IMR-90 (cell line): ENCODE measurements around the gene SBNO1. TPM values are rescaled to one million over a fixed set of nuclear protein-coding genes. Genes with fewer than 3 reads are reported as not detected.

Experiments used
- ATAC-seq: fragments of 200-7000 bp; cut with Tn5 transposase; 2 replicates; pipeline ENCODE4 v1.9.1; 2020; ENCODE audit warnings: low read depth, mild to moderate bottlenecking, moderate library complexity
- BruUV-seq: library from RNA; stranded (reverse); fragments of 400-500 nt; replicated peaks from 2 replicates; lab custom pipeline; 2021; lab: Mats Ljungman, UMichigan
- CTCF ChIA-PET: fragments of 300-600 bp; formaldehyde crosslinking; extraction: SDS; loops from one replicate; lab custom pipeline; 2021; ENCODE audit warnings: antibody characterized with exemption; lab: Yijun Ruan, JAX
- POLR2A ChIA-PET: fragments of 300-600 bp; sonication (Branson Sonifier 250); formaldehyde crosslinking; loops from one replicate; lab custom pipeline; 2022; ENCODE audit warnings: antibody characterized with exemption; ENCODE audit not compliant: unreplicated experiment; lab: Charles Lee
- DNase-seq: peaks from one replicate; pipeline ENCODE4 v3.0.0; 2013
- H2AFZ ChIP-seq: replicated peaks from 2 replicates; pipeline ENCODE3; 2013; ENCODE audit warnings: low read length, mild to moderate bottlenecking; ENCODE audit not compliant: poor library complexity
- H2AK5ac ChIP-seq: 2 replicates; pipeline ENCODE4 v1.6.1; 2013; ENCODE audit warnings: low read depth, low read length, inconsistent platforms
- H2AK9ac ChIP-seq: replicated peaks from 2 replicates; pipeline ENCODE3; 2013; ENCODE audit warnings: mild to moderate bottlenecking, low read depth, low read length, moderate library complexity; ENCODE audit not compliant: poor library complexity
- H2BK120ac ChIP-seq: 2 replicates; pipeline ENCODE4 v1.6.1; 2013; ENCODE audit warnings: low read depth, low read length, inconsistent platforms
- H2BK15ac ChIP-seq: 3 replicates; pipeline ENCODE4 v1.6.1; 2013; ENCODE audit warnings: low read depth, low read length, inconsistent platforms
- H2BK20ac ChIP-seq: 2 replicates; pipeline ENCODE4 v1.6.1; 2013; ENCODE audit warnings: low read depth, mild to moderate bottlenecking, inconsistent platforms, low read length, moderate library complexity
- H2BK5ac ChIP-seq: 2 replicates; pipeline ENCODE4 v1.6.1; 2013; ENCODE audit warnings: mild to moderate bottlenecking, low read depth, low read length, inconsistent platforms; ENCODE audit not compliant: poor library complexity, severe bottlenecking
- H3K14ac ChIP-seq: replicated peaks from 2 replicates; pipeline ENCODE4 v1.6.1; 2013; ENCODE audit warnings: low read depth, low read length, inconsistent platforms
- H3K18ac ChIP-seq: 2 replicates; pipeline ENCODE4 v1.6.1; 2013; ENCODE audit warnings: low read depth, low read length, control low read depth
- H3K23ac ChIP-seq: 2 replicates; pipeline ENCODE4 v1.6.1; 2013; ENCODE audit warnings: low read depth, low read length, inconsistent platforms
- H3K27ac ChIP-seq: 2 replicates; pipeline ENCODE4 v1.5.1; 2013; ENCODE audit warnings: mild to moderate bottlenecking, control low read depth, low read length; ENCODE audit not compliant: insufficient read depth
- H3K27me3 ChIP-seq: 2 replicates; pipeline ENCODE4 v1.6.1; 2013; ENCODE audit warnings: low read length; ENCODE audit not compliant: control insufficient read depth, insufficient read depth
- H3K36me3 ChIP-seq: 2 replicates; pipeline ENCODE4 v1.6.1; 2013; ENCODE audit warnings: low read length, mixed read lengths; ENCODE audit not compliant: control insufficient read depth, insufficient read depth
- H3K4ac ChIP-seq: 2 replicates; pipeline ENCODE4 v1.6.1; 2013; ENCODE audit warnings: low read depth, low read length, inconsistent platforms
- H3K4me1 ChIP-seq: 2 replicates; pipeline ENCODE4 v1.6.1; 2013; ENCODE audit warnings: low read length, mixed read lengths; ENCODE audit not compliant: control insufficient read depth, insufficient read depth
- H3K4me2 ChIP-seq: 2 replicates; pipeline ENCODE4 v1.6.1; 2013; ENCODE audit warnings: low read depth, mild to moderate bottlenecking, control low read depth, low read length, moderate library complexity
- H3K4me3 ChIP-seq: 2 replicates; pipeline ENCODE4 v1.5.1; 2013; ENCODE audit warnings: low read depth, mild to moderate bottlenecking, control low read depth, low read length, moderate library complexity; ENCODE audit not compliant: insufficient read depth
- H3K56ac ChIP-seq: 2 replicates; pipeline ENCODE4 v1.6.1; 2013; ENCODE audit warnings: low read length, inconsistent platforms; ENCODE audit not compliant: insufficient read depth; ENCODE audit errors: extremely low read depth
- H3K79me1 ChIP-seq, 2 experiments: 2 replicates each; pipeline ENCODE4 v1.6.1; 2013; ENCODE audit warnings: low read length in 2 of 2, inconsistent platforms in 1 of 2, low read depth in 1 of 2
- H3K9ac ChIP-seq: 2 replicates; pipeline ENCODE4 v1.6.1; 2013; ENCODE audit warnings: low read depth, low read length, control low read depth
- H3K9me1 ChIP-seq: 2 replicates; pipeline ENCODE4 v1.6.1; 2013; ENCODE audit warnings: low read length, inconsistent platforms; ENCODE audit not compliant: insufficient read depth
- H3K9me3 ChIP-seq: 2 replicates; pipeline ENCODE4 v1.6.1; 2013; ENCODE audit warnings: low read length; ENCODE audit not compliant: control insufficient read depth, insufficient read depth
- H4K20me1 ChIP-seq: 2 replicates; pipeline ENCODE4 v1.6.1; 2013; ENCODE audit warnings: low read length, inconsistent platforms; ENCODE audit not compliant: insufficient read depth
- H4K5ac ChIP-seq: 2 replicates; pipeline ENCODE4 v1.6.1; 2013; ENCODE audit warnings: mild to moderate bottlenecking, low read depth, low read length, control low read depth
- H4K8ac ChIP-seq, 2 experiments: 2 replicates each; pipeline ENCODE4 v1.6.1; 2013; ENCODE audit warnings: low read depth in 2 of 2, low read length in 2 of 2, control low read depth in 1 of 2, inconsistent platforms in 1 of 2
- H4K91ac ChIP-seq: 2 replicates; pipeline ENCODE4 v1.6.1; 2013; ENCODE audit warnings: low read depth, low read length, inconsistent platforms; ENCODE audit not compliant: insufficient read depth
- CEBPB ChIP-seq: IDR thresholded peaks from 2 replicates; pipeline ENCODE4 v1.6.1; 2012; ENCODE audit warnings: low read depth, low read length, improper control_type of control experiment
- CHD1 ChIP-seq: IDR thresholded peaks from 2 replicates; pipeline ENCODE4 v1.6.1; 2012; ENCODE audit warnings: low read depth, low read length, improper control_type of control experiment
- CTCF ChIP-seq: conservative IDR thresholded peaks from 2 replicates; pipeline ENCODE4 v1.5.1; 2012; ENCODE audit warnings: mild to moderate bottlenecking, low read depth, low read length, improper control_type of control experiment
- FOS ChIP-seq: fragments of 150-350 bp; IDR thresholded peaks from 2 replicates; pipeline ENCODE4 v1.6.1; 2016; ENCODE audit warnings: low read depth, low read length
- MAZ ChIP-seq: IDR thresholded peaks from 2 replicates; pipeline ENCODE4 v1.6.1; 2012; ENCODE audit warnings: low read depth, mild to moderate bottlenecking, low read length, improper control_type of control experiment, moderate library complexity, borderline replicate concordance
- MXI1 ChIP-seq: IDR thresholded peaks from 2 replicates; pipeline ENCODE4 v1.6.1; 2012; ENCODE audit warnings: low read depth, mild to moderate bottlenecking, low read length, moderate library complexity, borderline replicate concordance
- NFE2L2 ChIP-seq: fragments of 150-350 bp; IDR thresholded peaks from 2 replicates; pipeline ENCODE4 v1.6.1; 2016; ENCODE audit warnings: low read depth, mild to moderate bottlenecking, low read length
- RAD21 ChIP-seq: IDR thresholded peaks from 2 replicates; pipeline ENCODE4 v1.6.1; 2012; ENCODE audit warnings: low read length, improper control_type of control experiment
- RFX5 ChIP-seq: IDR thresholded peaks from 2 replicates; pipeline ENCODE4 v1.8.0; 2012; ENCODE audit warnings: low read depth, mild to moderate bottlenecking, low read length, moderate library complexity
- SMC3 ChIP-seq: fragments of 150-350 bp; IDR thresholded peaks from 2 replicates; pipeline ENCODE4 v1.6.1; 2016; ENCODE audit warnings: low read depth, mild to moderate bottlenecking, antibody characterized with exemption, low read length, moderate library complexity
- USF2 ChIP-seq: fragments of 150-350 bp; IDR thresholded peaks from 2 replicates; pipeline ENCODE4 v1.6.1; 2017; ENCODE audit warnings: mild to moderate bottlenecking, antibody characterized with exemption, low read length, low read depth
- WGBS, 2 experiments: methylation state at CpG; one replicate each; pipeline versions ENCODE4 v1.1.5 to v1.1.7; 2013; ENCODE audit warnings: missing lambda C conversion rate in 2 of 2; ENCODE audit not compliant: insufficient read length in 1 of 2; ENCODE audit errors: extremely low coverage in 2 of 2; 5-methylcytosine and 5-hydroxymethylcytosine counted together
- dilution Hi-C: fragments of 300-500 bp; cut with HindIII; formaldehyde crosslinking; loops from one replicate; pipeline ENCODE4 v1.14.3; 2018; ENCODE audit warnings: low sequenced_read_pairs; ENCODE audit not compliant: unreplicated experiment
- in situ Hi-C: fragments of 300-500 bp; cut with MboI; formaldehyde crosslinking; loops from 3 replicates; pipeline ENCODE4 v1.14.3; 2019; ENCODE audit warnings: low sequenced_read_pairs, inconsistent platforms, mixed read lengths
- intact Hi-C: fragments of 100-400 bp; cut with micrococcal nuclease; formaldehyde crosslinking; loops from 2 replicates; pipeline ENCODE4 v1.10.0; 2022
- polyA plus RNA-seq, 3 experiments: library from polyadenylated mRNA; depleted of rRNA; stranded (reverse); fragments of >200 nt; gene quantifications; 2 replicates each; pipeline ENCODE4 v1.2.3, GENCODE V29; 2012; ENCODE audit warnings: low replicate concordance in 1 of 3
- total RNA-seq: library from RNA; depleted of rRNA; stranded (reverse); fragments of >200 nt; gene quantifications from 2 replicates; pipeline ENCODE4 v1.2.3, GENCODE V29; 2012

SBNO1 gene
- total and polyA plus RNA-seq, 2 of the 4 experiments (the other 2 are of a cell fraction), result 5.3 to 24.9 TPM

GRCh38 chr12:123404581-123404980, 39.9 kb upstream of the SBNO1 start:
- no peak overlapping the region for H4K8ac ChIP-seq
- no TSS peak for BruUV-seq
- no peak overlapping the region for H4K91ac ChIP-seq
- intact Hi-C loops, result no loop called here
- H3K27me3 ChIP-seq, result no peaks in the 10 kb centered on the region
- ChIA-PET POLR2A (no interaction called here), CTCF (interaction anchor here (1.3 kb wide), 1 partner anchor 16 kb away, joined by 3 read pairs; no protein-coding TSS in a partner anchor)
- H2BK20ac ChIP-seq, result no peak overlapping the region
- no peak overlapping the region for H4K5ac ChIP-seq
- H2AFZ ChIP-seq, result no peak overlapping the region
- no peak overlapping the region for H2BK5ac ChIP-seq
- no peak overlapping the region for H3K23ac ChIP-seq
- no peaks in the 10 kb centered on the region for H3K9me3 ChIP-seq
- 100% methylated on average over 2 of the region's 9 CpGs; no CpG with 5 or more reads in 1 of the 2 experiments for WGBS, 2 experiments
- no peak overlapping the region for H3K18ac ChIP-seq
- H3K9me1 ChIP-seq, result no peaks in the 10 kb centered on the region
- H3K4me3 ChIP-seq, result no peak overlapping the region
- H3K4ac ChIP-seq, result no peak overlapping the region
- no peak overlapping the region for H3K9ac ChIP-seq
- H2AK9ac ChIP-seq, result no peak overlapping the region
- ATAC-seq, result no peak
- peaks cover 57% of the 10 kb centered on the region for H3K36me3 ChIP-seq
- no peaks in the 10 kb centered on the region for H3K4me1 ChIP-seq
- no peak overlapping the region for H3K27ac ChIP-seq
- H2BK15ac ChIP-seq, result no peak overlapping the region
- dilution Hi-C loops, result no loop called here
- TF ChIP-seq SMC3 (no peak), RFX5 (no peak), USF2 (no peak), MXI1 (no peak), RAD21 (no peak), CTCF (no peak), MAZ (no peak), CEBPB (no peak), CHD1 (no peak), FOS (no peak), NFE2L2 (no peak)
- H2BK120ac ChIP-seq, result no peak overlapping the region
- peaks cover 22% of the 10 kb centered on the region for H4K20me1 ChIP-seq
- no peak overlapping the region for H2AK5ac ChIP-seq
- no peak overlapping the region for H3K4me2 ChIP-seq
- H3K56ac ChIP-seq, result no peak overlapping the region
- no peak for DNase-seq
- in situ Hi-C loops, result no loop called here
- H3K14ac ChIP-seq, result no peak overlapping the region
- peaks cover 16 to 31% of the 10 kb centered on the region in 2 experiments for H3K79me1 ChIP-seq
